Cortex of kidney (tissue), 1 donor: ENCODE measurements around the gene MTRFR.
"Not testable (repeated sequence)": the region's sequence is repeated elsewhere in the genome, so short reads cannot be mapped to it uniquely, and the experiment has no call there.

Experiments
- DNase-seq: peaks from one replicate; lab custom pipeline; 2025; lab: John Stamatoyannopoulos, UW

Gene MTRFR

GRCh38 chr12:123248996-123249741 is 15.9 kb downstream of the MTRFR start:
- DNase-seq = not testable (repeated sequence)

- no peak for DNase-seq
Observed at GRCh38 chr12:123250471-123251383, 17.5 kb downstream of the MTRFR start.

DNA sequence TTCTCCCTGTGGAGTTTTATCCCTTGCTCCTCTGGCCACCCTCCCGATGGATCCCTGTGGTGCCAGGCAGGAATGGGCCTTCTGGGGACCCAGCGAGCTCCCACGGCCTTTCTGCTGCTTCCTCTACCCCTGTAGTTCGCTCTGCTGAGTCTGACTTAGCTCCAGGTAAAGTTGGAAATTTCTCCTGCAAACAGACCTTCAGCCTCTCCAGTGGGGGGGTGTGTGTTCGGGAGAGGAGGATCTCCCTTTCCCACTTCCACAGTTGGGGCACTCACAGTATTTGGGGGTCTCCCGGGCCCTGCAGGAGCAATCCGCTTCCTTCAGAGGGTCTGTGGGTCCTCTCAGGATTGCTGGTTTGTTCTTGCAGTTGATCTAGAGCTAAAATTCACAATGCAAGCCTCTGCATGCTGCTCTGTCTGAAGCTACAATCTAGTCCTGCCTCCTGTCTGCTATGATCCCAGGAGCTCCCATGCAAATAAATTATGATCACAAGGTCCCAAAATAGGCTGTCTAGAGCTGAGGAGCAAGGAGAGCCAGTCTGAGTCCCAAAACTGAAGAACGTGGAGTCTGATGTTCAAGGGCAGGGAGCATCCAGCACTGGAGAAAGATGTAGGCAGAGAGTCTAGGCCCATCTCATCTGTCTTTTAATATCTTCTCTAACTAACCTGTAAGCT is 18.3 kb downstream of the MTRFR start:
- no peak for DNase-seq

GRCh38 chr12:123252365-123252764 is 19.1 kb downstream of the MTRFR start:
- DNase-seq = not testable (repeated sequence)

GRCh38 chr12:123253641-123254459 is 20.6 kb downstream of the MTRFR start:
- DNase-seq = no peak

GRCh38 chr12:123254853-123255446 is 21.7 kb downstream of the MTRFR start:
- DNase-seq = no peak

DNA sequence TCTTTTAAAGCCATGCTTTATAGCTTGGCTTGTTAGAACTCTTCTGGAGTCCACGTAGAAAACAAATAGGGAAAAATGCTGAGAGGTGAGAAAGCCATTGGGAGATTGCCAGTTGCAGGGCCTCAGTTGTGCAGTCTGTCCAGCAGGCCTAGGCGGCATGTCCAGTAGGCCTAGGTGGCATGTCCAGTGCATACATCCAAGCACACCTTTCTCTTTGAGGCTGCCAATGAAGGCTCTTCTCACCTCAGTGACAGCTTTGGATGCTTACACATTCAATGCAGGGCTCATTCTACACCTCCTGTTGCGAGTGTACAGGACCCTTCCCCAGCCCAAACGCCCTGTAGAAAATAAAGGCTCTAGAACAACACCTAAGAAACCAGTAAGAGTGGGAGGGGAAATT is 25.4 kb downstream of the MTRFR start:
- DNase-seq = no peak

GRCh38 chr12:123260081-123260480 is 26.8 kb downstream of the MTRFR start:
- no peak for DNase-seq

DNA sequence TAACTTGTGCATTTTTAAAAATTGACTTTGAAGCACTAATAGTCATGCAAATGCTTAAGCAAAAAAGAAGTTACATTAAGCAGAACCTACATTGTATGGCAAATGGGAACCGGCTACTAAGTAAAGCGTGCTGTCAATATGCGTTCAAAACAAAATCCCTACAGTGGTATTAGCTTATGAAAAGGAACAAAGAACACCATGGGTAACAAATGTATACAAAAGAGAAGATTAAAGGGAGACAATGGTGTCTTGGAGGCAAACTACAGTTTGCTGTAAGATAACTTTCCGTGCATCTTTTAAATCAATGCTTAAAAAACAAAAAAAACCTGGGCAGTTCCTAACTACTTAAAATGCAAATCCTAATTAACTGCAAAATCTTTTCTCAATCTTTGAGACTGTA is 28.0 kb downstream of the MTRFR start:
- DNase-seq = no peak

- DNase-seq = no peak
Observed at GRCh38 chr12:123263196-123263817, 30.1 kb downstream of the MTRFR start.

DNA sequence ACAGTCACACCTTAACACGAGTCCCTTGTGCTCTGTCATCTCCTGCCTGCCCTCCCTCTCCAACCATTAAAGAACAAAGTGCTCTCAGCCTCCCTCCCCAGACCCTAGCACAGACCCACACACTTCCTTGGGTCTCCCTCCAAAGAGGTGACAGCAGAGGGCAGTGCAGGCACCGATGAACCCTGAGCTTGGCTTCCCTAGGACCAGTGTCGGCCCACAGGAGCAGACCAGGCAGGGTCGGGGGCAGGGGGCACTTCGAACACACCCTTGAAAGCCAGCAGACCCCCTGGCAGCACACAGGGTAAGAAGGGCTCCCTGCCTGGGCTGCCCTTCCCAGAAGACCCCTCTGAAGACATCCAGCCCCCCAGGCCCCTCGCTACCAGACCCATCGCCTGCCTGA is 31.4 kb downstream of the MTRFR start:
- no peak for DNase-seq

DNA sequence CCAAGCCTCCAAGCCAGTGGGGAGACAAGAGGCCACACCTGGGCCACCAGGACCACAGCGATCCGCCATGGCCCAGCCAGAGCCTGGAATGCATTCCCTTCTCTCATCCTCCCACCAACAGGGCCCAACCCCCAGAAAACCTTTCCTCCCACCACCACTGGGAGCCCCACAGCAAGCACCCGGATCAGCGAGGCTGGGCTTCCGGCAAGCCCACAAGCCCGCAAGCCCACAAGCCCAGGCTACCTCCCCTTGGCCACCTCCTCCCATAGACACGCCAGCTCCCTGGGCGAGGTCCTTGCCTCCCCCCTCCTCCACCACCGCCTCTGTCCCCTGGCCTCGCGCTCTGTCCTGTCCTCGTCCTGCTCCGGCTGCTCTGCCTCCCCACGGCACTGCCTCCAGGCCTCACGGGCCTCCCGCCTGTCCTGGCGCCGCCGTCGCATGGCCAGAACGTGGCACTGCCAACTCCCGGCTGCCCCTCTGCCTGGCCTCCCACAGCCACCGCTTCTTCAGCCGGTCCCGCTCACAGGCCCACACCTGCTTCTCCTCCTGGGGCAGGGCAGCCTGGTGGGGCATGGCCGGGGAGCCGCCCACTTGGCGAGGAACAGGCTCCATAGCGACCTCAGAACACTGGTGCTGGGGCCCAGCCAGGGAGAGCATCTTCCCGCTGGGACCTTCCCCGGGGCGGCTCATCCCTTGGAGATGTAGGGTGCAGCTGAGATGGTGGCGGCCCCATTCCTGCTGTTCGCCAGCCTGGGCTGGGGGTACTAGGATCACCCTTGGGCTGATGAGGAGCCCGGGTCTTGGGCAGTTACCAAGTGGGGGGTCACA is 32.8 kb downstream of the MTRFR start:
- no peak for DNase-seq

GRCh38 chr12:123266679-123267277 is 33.5 kb downstream of the MTRFR start:
- no peak for DNase-seq

GRCh38 chr12:123267335-123267920 is 34.2 kb downstream of the MTRFR start:
- DNase-seq = no peak

- no peak for DNase-seq
Observed at GRCh38 chr12:123267991-123268843, 35.0 kb downstream of the MTRFR start.

DNA sequence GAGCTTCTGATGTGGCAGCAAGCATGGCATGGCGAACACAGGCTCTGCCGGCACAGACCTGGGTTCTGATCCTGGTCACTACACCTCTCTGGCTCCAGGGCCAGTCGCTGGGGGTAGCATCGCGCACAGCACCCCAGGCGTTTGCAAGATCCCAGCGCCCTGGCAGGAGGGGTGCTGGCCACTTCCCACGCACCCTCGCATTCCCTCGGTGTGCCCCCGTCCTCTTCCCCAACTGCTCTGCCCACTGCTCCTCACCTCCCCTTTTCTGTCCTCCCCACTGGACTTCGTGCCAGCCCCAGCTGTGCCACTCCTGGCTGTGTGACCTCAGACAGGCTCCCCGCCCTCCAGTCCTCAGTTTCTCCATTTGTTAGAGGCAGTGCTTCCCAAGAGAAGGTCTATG is 35.6 kb downstream of the MTRFR start:
- DNase-seq = no peak

- DNase-seq = no peak
Observed at GRCh38 chr12:123269395-123269892, 36.2 kb downstream of the MTRFR start.

GRCh38 chr12:123269896-123270213 is 36.6 kb downstream of the MTRFR start:
- DNase-seq = no peak
